H1 (cell line): ENCODE results near the gene ARPP21.

Experiments
- ATF2 ChIP-seq: IDR thresholded peaks from 2 replicates; pipeline ENCODE4 v1.6.1; 2012; ENCODE audit warnings: low read length, inconsistent platforms
- BRCA1 ChIP-seq: IDR thresholded peaks from 2 replicates; pipeline ENCODE4 v1.6.1; 2012; ENCODE audit warnings: low read depth, low read length, improper control_type of control experiment
- CTCF ChIP-seq, 3 experiments: IDR thresholded peaks; 1 replicate in 2 of 3; 2 replicates in 1 of 3; pipeline versions ENCODE4 v1.5.1 to v1.6.1; 2011; ENCODE audit warnings: low read length in 3 of 3, mild to moderate bottlenecking in 3 of 3, inconsistent platforms in 2 of 3, low read depth in 1 of 3, moderate library complexity in 1 of 3; ENCODE audit not compliant: insufficient read depth in 1 of 3; ENCODE audit errors: control extremely low read depth in 1 of 3
- EGR1 ChIP-seq: IDR thresholded peaks from 2 replicates; pipeline ENCODE4 v1.6.1; 2011; ENCODE audit warnings: low read depth, low read length, borderline replicate concordance
- JUN ChIP-seq: IDR thresholded peaks from 2 replicates; pipeline ENCODE4 v1.6.1; 2011; ENCODE audit warnings: low read depth, mild to moderate bottlenecking, improper control_type of control experiment, low read length
- POLR2A ChIP-seq, 2 experiments: IDR thresholded peaks; 1 replicate in 1 of 2; 2 replicates in 1 of 2; pipeline ENCODE4 v1.6.1; 2011; ENCODE audit warnings: low read depth in 2 of 2, low read length in 2 of 2, mild to moderate bottlenecking in 2 of 2; ENCODE audit errors: control extremely low read depth in 1 of 2
- SAP30 ChIP-seq: fragments of 300-600 bp; sonication (generic); IDR thresholded peaks from 2 replicates; pipeline ENCODE4 v1.7.1; 2012; ENCODE audit warnings: low read length, moderate library complexity, mild to moderate bottlenecking, inconsistent platforms; ENCODE audit not compliant: insufficient read depth, insufficient replicate concordance

DNA sequence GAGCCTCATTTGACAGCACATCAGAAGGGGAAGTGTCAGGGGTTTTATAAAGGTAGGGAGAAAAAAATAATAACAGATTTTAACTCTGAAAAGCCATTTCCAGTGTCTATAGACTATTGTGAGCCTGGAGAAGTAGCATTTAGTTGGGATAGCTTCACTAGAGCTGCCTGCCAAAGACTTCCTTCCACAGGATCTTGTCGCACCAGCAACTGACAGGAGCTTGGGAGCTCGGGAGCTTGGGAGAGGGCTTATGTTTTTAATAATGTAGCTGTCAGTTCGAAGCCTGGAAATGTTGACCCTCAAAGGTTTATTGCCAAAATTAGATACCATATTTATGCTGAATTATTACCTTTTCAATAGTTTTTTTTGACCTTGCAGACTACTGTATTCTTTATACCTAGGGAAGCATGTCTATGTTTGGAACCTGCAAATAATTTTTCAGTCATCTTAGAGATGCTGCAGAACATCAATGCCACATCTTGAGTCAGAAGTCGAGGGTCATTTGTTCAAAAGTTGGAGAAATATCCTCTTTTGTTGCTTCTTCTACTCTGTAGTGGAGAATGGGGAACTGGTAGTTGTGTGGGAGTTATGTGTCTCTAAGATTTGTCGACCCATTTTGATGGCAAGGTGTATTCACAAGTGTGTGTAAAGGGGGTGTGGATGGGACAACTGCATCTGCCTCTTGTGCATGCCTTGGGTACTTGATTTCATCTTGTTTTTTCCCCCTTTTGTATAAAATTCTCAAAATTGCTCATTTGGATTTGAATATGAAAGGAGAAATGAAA is 41.7 kb downstream of the ARPP21 start:
- TF ChIP-seq BRCA1 = no peak
- no peak for TF ChIP-seq ATF2
- no peak for TF ChIP-seq JUN
- TF ChIP-seq CTCF (IDR thresholded peaks at IDR 0.05; ENCODE audit: control extremely low read depth in 1 of 3, insufficient read depth in 1 of 3, low read depth in 1 of 3, low read length in 3 of 3) = no peak
- no peak for TF ChIP-seq EGR1
- no peak for TF ChIP-seq SAP30
- TF ChIP-seq POLR2A (IDR thresholded peaks at IDR 0.05; ENCODE audit: control extremely low read depth in 1 of 2, low read depth in 2 of 2, low read length in 2 of 2) = no peak
